ENCODE measurements around the gene SNX27.
"Not testable (repeated sequence)": the region's sequence is repeated elsewhere in the genome, so short reads cannot be mapped to it uniquely, and the experiment has no call there.

The SNX27 gene

DNA sequence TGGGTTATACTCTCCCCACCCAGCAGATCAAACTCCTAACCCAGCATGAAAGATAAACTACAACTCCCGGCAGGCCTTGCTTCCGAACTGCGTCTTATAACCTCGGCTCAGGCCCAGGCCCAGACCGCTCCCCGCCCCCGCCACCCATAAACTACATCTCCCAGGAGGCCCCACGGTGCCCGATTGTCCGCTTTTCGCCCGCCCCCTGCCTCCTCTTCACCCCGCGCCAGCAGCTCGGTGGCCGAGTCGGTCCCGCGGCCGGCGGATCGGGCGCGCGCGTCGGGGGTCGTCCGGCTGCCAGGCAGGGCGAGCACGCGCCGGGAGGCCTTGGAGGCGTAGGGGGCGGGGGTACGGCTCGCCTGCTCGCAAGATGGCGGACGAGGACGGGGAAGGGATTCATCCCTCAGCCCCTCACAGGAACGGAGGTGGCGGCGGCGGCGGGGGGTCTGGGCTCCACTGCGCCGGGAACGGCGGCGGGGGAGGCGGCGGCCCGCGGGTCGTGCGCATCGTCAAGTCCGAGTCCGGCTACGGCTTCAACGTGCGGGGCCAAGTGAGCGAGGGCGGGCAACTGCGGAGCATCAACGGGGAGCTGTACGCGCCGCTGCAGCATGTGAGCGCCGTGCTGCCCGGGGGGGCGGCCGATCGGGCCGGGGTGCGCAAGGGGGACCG, at the start of gene SNX27:
Gene SNX27, plus strand, starts transcription at position 219 of the 669 bp plus-strand sequence. Its CDS starts 152 bp downstream, at position 371.
- peak; percentile 78 for DNase-seq (ENCODE audit: low read depth)

DNA sequence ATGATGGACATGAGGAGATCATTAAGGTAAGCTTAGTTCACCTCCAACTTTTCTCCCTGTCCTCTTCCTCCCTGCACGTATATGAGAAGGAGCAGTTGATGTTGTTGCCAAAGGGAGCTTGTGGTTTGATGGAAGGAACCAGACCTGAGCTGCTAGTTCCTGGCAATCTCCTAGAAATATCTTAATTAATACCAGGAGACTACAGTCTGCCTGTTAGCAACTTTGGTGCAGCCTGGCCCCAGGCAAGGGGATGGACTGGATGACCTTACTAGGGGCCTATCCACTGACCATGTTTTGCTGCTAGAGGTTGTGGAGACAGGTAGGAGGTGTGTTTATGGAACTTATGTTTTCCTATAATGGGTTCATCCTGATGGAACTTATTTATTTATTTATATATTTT, 49.2 kb upstream of the SNX27 start:
- no peak for DNase-seq (ENCODE audit: low read depth)

DNA sequence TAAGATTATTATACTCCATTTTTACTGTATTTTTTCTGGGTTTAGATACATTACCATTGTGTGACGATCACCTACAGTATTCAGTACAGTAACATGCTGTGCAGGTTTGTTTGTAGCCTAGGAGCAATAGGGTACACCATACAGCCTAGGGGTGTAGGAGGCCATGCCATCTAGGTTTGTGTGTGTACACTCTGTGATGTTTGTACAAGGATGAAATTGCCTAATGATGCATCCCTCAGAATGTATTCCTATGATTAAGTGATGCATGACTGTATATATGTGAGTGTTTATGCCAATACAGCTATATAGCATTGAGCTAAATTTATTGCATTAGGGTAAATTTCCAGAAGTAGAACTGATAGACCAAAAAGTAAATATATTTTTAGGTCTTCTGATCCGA, 48.5 kb upstream of the SNX27 start:
- DNase-seq (ENCODE audit: low read depth): no peak

DNA sequence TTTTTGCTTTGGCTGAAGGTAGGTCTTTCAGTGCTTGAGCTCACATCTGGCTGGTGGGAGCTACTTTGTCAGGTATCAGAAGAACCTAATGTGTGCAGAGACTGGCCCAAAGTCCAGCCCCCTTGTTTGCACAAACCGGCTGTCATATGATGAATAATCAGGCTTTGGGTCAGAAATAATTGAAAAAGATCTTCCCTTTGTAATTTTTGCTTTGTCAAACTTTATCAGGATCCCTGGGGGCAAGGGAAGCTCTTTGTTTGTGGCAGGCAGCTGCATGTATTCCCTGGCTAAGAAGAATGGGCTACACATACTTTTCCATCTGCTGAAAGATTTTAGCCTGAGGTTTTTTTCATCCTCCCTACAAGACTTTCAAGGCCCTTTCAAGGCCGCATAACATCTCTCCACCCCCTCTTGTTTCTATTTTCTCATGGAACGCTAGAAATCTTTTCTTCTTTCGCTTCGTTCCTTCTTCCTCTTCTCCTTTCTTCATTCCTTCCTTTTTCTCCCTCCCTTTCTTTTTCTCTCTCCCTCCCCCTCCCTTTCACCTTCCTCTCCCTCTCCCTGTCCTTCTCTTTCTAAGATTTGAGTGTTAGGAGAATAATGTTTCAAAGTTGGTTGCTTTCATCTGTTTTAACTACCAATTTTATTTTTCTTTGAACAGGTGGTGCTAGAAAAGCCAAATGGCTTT, 46.2 kb upstream of the SNX27 start:
- no peak for DNase-seq (ENCODE audit: low read depth)

DNA sequence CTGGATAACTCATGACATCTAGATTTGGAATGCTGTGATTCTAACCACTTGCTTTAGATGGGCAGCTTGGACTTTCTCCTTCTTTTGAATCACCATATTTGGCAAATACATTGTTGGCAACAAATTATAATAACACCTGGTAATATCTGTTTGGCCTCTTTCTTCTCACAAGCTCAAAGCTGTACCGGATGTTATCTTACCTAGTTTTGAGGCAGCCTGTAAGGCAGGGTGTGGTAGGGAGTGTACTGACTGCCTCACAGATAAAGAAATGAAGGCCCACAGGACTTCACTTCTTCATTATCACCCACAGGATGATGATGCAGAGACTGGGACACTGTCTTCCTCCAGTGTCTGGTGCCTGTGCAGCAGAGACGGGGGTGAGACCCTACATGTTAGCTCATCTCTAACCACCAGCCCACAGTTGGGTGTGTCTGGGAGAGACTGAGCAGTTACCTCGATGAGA, 43.2 kb upstream of the SNX27 start:
- no peak for DNase-seq (ENCODE audit: low read depth)

DNA sequence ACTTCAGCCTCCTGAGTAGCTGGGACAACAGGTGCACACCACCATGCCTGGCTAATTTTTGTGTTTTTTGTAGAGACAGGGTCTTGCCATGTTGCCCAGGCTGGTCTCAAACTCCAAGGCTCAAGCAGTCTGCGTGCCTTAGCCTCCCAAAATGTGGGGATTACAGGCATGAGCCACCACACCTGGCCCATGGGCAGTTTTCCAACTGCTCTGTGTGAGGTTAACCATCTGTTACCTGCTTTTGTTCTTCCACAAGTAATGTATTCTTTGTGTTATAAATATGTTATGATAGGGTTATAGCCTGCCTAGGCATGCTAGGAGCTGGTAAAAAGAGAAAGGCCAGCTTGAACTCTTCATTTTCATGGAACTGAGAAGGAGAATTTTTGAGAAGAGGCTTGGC, 41.0 kb upstream of the SNX27 start:
- no peak for DNase-seq (ENCODE audit: low read depth)

DNA sequence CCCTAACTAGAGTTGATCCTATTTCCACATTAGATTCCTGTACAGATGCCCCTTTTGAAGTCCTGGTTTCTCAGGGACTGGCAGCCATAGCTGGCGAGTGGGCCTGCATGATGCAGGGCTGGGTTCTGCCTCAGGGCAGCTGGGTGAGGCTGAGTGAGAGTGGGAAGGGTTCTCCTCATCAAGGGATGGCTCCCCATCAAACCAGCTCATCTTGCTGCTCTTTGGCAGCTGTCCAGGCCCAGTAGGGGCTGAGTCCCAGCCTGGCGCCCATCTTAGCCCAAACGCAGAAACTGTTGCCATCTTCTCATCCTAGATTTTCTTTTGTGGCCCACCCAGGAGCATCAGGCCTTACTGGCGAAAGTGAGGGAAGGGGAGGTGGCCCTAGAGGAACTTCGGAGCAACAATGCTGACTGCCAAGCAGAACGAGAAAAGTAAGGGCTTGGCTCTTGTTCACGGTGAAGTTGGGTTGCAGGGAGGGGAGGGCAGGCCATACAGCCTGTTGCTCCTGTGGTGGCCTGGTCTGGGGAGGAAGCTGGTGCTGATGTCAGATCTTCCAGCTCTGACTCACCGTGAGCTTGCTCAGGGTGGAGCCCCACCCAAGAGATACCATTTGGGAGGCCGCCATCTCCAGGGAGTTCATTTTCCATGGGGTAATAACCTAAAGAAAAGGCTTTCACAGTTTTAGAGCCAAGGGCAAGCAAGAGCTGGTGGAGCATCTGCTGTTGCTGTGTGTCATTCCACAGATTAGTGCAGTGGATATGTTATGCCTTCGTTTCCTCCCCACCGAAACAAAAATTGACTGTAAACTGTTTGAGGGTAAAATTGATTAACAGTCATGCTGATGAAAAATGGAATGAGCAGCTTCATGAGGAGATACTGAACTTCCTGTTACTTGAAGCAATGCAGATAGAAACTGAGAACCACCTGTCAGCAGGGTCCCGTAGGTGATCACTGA, 37.0 kb upstream of the SNX27 start:
- no peak for DNase-seq (ENCODE audit: low read depth)

DNA sequence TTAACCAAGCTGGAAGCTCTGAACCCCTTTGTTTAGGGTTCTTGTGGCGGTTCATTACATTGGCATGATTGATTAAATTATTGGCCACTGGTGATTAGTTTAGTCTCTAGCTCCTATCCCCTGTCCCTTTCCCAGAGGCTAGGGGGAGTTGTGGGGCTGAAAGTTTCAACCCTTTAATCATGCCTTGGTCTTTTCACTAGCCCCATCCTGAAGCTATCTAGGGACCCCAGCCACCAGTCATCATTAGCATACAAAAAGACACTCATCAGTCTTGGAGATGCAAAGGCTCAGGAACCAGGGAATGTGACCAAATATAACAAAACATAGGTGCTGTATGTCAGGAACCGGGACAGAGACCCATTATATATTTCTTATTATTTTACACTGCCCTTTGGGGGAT, 34.7 kb upstream of the SNX27 start:
- no peak for DNase-seq (ENCODE audit: low read depth)

DNA sequence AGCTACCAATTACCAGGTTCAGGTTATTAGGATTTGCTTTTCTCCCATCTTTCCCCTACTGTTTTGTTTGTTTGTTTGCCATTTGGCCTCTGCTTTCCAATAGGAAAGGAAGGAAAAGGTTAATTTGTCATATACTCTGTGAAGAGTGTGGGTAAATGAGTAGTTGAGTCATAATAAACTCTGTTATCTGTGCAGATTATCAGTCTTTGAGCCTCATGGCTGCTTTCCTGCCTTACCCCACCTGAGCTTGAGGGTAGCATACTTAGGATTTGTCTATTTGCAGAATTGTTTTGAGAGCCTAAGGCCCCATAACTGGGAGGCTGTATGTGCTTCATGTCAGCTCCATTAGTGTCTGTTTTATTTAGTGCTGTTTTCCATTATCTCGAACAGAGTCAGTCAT, 32.9 kb upstream of the SNX27 start:
- DNase-seq (ENCODE audit: low read depth): no peak

DNA sequence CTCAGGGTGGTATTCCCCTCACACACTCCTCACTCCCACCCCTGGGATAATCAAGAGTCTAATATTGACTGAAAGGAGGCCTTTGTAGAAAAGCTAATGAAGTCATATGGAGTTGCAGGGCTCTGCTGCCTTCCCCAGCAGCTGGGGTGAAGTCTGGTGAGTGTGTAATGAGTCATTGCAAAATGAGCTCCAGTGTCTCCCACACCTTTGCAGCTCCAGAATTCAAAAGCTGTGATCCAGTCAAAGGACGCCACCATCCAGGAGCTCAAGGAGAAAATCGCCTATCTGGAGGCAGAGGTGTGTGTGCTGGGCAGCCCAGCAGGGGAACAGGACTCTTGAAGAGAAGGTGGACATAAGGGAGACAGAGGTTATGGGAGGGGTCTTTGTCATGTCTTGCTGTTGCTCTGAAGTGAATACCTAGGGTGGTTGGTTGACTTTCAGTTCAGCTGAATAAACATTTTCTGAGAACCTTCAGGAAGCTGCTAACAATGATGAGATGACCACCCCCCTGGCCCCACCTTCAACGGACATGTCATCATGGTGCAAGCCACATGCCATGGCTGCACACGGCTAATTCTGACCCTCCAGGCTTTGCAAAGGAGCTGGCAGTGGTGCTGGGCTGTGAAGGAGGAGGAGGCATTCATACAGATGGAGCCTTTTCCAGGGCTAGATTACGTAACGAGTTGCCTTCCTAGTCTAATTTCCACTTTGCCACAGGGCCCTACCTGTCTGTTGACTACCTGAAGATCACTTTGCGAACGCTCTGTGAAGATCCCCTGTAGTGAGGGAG, 32.2 kb upstream of the SNX27 start:
- no peak for DNase-seq (ENCODE audit: low read depth)

DNA sequence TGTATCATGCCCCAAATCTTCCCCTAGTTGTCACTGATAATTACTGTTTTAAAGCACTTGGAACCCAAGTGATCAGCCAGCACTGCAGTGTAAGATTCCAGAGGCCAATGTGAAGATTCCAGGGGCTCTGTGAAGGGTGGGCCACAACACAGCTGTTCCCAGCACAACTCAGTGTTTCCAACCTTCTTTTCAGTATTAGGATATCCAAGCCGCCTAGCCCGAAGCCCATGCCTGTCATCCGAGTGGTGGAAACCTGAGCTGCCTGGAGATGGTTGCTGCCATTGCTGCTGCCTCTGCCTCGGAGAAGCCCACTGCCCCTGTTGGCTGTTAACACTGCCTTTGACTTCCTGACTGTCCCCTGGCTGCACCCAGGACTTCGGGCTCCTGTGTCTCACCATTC, 30.4 kb upstream of the SNX27 start:
- no peak for DNase-seq (ENCODE audit: low read depth)

DNA sequence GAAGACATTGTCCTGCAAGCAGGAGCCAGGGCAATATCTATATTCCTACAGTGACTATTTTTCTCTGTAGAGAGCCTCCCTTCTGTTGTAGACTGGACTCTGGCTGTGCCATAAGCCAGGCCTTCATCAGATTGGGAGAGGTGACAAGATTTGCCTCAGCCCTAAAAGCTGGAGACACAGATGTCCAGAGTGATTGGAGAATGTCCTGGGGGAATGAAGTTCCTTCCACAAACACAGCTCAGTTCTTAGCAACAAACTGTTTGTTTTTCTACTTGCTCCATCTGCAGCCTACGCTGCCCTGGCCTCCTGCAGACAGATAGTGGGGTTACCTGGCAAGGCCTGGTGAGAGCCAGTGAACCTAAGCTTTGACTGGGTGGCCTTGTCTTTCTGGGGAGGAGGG, 29.9 kb upstream of the SNX27 start:
- no peak for DNase-seq (ENCODE audit: low read depth)

DNA sequence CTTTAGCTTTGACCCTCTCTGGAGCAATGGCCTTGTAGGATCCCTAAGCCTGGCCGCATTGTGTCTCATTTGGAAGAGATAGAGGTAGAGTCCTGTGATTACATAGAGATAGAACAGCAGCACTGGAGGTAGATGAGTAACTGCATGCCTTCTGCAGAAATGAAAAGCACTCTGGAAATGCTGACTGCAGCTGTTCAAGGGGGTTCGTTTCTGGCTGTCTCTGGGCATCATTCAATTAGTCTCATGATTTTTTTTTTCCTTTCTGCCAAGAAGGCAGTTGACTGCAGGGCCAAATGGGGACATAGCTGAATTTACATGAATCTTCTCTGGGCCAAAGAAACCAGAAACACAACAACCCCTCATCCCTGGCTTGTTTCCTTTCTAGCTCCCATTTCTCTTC, 28.1 kb upstream of the SNX27 start:
- no peak for DNase-seq (ENCODE audit: low read depth)

DNA sequence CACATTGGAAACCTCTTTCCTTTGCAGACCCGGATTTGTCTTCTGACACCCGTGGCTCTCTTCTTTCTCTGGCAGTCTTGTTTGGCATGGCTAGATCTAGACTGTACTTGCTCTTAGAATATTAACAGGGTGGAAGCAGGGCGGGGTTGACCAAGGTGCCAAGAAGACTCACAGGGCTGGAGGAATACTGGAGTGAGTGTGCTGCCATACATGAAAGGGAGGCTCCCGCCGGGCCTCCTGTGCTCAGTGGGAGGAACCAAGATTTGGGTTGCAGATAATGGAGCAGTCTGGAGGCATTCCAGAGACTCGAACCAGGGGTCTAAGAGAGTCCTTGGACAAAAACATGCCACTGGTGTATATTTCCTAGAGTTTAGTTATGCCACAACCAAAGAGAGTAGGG, 27.6 kb upstream of the SNX27 start:
- DNase-seq (ENCODE audit: low read depth): no peak

DNA sequence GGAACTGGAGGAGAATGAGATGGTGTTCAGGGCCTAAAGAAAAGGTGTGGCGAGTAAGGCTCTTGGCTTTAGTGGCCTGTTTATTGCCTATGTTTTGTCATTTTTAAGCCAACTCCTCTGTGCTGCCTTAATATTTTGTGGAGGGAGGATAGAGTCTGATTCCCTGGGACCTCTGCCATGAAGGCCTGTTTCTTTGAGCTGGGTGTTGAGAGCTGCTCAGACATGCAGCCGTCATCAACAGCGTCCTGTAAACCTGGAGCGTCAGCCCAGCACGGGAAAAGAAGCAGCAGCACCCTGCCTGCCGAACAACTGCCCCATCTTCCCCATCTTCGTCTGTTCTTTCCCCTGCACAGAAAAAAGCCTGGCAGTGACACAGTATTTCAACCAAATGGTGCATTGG, 27.1 kb upstream of the SNX27 start:
- DNase-seq (ENCODE audit: low read depth): no peak

DNA sequence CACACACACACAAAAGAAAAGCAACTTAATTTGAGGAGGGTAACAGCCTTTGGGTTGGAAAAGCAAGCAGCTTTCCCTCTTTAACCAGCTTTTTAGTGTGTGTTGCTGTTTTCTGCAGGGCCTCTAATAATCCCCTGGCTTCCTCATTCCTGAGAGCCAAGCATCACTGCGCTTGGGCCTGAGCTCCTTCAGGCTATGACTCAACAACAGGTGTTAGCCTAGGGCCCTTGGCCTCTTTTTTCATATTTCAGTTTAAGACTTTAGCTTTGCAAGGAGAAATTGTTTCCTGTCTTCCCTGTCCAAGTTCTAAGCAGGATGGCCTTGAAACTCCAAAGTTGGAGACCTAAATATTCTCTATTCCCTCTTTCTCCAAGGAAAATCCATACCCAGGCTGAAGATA, 26.2 kb upstream of the SNX27 start:
- no peak for DNase-seq (ENCODE audit: low read depth)

DNA sequence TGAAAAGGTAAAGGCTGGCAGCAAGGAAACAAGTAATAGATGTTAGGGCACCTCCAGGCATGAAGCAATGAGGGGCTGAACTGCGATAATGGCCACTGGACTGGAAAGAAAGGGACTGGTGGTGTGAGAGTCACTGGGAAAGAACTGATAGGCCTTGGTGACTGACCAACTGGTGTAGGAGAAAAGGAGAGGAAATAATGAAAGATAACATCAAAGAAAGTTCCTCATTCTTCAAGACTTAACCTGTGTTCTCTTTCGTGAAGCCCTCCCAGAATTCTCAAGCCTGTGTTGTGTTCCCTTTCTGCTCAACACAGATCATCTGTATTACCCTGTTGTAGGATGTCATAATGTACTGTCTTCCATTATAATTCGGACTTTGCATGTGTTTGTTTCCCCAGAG, 20.9 kb upstream of the SNX27 start:
- no peak for DNase-seq (ENCODE audit: low read depth)

DNA sequence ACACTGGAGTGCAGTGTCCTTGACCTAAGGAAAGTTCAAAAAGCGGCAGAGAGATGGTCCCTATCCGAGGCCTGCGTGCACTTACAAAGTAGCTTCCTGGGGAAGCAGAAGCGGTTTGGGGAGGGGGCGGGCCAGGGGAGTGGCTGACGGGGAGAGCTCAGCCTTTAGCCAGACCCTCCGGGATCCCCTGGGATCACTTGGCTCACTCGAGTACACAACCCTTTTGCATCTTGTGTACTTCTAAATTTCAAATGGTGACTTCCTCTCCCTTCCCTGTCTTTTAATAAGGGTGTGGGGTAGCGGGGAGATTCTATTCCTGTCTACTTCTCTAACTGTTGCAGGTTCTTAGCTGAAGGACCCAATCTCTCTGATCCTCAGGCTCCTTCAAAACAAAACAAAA, 18.1 kb upstream of the SNX27 start:
- no peak for DNase-seq (ENCODE audit: low read depth)

DNA sequence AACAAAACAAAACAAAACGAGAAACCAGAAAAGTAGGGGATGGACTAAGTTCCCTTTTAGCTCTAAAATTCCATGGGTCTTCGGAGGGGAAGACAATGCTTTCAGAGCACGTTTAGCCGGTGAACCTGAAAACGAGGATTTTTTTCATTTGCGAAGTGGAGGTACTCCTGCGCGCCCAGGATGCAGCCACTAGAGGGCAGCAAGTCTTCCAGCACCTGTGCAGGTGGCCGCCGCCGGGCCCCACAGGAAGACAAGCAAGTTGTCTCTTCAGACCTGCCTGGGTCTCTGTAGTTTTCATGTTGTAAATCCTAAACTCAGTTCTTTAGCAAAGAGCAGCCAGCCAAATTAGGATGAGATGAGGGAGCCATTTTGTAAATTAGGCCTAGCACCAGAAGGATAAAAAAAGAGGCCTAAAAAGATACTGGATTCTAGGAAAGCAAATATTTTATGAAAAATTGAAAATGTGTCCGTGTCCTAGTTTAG, 17.7 kb upstream of the SNX27 start:
- DNase-seq (ENCODE audit: low read depth): peak; percentile 78

DNA sequence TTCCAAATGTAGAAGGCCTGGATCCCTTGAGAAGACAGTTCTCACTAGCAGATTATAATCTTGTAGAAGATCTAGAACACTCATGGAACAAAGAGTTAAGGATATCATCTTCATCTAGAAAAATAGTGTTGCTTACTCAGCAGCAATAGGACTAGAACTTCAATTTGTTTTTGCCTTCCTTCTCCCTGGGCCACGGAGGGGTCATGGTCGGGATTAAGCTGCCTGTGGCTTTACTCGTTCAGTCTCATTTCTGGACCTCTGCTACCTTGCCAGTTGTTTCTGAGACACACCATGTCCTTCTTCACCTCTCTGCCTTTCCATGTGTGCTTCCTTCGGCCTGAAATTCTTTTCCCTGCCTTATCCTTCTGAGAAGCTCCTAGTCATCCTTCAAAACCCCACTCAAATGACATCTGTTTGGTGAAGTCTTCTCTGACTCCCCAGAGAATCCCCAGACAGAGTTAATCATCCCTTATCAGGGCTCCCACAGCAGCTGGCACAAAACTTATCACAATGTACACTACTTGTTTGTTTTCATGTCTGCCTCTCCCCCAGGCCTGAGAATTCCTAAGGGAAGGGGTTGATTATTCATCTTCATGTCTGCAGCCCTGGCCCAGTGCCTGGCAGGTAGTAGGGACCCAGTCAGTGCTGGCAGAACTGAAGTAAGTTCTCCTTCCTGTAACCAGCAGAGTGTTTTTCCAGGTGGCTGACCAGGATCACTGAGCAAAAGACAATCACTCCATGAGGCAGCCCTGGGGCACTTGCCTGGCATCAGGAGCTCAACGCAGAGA, 15.5 kb upstream of the SNX27 start:
- no peak for DNase-seq (ENCODE audit: low read depth)

DNA sequence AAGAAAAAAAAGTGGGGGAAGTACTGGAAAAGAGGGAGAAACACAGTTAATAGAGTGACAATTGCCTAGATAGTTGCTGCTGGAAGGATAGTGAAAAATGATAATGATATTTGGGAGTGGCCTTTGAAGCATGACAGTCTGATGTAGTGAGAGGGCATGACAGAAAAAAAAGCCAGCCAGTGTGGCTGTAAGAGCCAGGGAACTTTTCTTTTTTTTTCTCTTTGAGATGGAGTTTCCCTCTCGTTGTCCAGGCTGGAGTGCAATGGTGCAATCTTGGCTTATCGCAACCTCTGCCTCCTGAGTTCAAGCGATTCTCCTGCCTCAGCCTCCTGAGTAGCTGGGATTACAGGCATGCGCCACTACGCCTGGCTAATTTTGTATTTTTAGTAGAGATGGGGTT, 9.3 kb upstream of the SNX27 start:
- not testable (repeated sequence) for DNase-seq (ENCODE audit: low read depth)
